ENCODE measurements around the gene FHIT. TPM values are rescaled to one million over a fixed set of nuclear protein-coding genes. Genes with fewer than 3 reads are reported as not detected.

FHIT gene
- total and polyA plus RNA-seq, 10 of the 15 experiments (the other 5 are each of a cell fraction or from before 2014, with no cell fraction given): 4.2 to 14.9 (median 9.4) TPM

DNA sequence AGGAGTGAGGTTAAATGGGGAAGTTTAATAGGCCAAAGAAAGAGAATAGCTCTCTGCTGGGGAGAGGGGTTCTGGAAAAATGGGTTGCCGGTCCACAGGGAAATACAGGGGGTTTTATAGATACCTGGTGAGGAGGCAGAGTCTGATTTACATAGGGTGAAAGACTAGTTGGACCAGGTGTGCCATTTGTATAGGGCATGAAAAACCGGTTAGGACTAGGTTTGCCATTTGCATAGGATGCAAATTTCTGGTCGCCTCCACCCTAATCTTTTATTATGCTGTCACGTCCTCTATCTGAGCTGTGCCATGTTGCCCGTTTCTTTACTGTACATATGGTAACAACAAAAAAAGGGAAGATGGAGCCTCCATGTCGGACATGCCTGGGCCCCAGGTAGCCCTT lies 960.1 kb downstream of the FHIT start:
- no peaks in the 10 kb centered on the region for H3K9me3 ChIP-seq (replicated peaks; ENCODE audit: control insufficient read depth, insufficient read depth, low read length)
- ATAC-seq (no peak), FAIRE-seq (no peak), DNase-seq (ENCODE audit: low read depth, low spot score) (no peak)
- H2AFZ ChIP-seq (ENCODE audit: control insufficient read depth, low read depth, low read length): no peak overlapping the region
- no peak overlapping the region for H3K27ac ChIP-seq (ENCODE audit: control insufficient read depth, insufficient read depth)
- H3K36me3 ChIP-seq (ENCODE audit: control insufficient read depth in 2 of 2, insufficient read depth in 2 of 2, low read length in 1 of 2): no peaks in the 10 kb centered on the region
- no peaks in the 10 kb centered on the region for H3K4me1 ChIP-seq (ENCODE audit: control insufficient read depth, insufficient read depth, low read length)
- BruUV-seq (replicated peaks): no TSS peak
- TF ChIP-seq EP300 (IDR thresholded peaks at IDR 0.05; ENCODE audit: borderline replicate concordance in 1 of 2, control insufficient read depth in 1 of 2, low read depth in 2 of 2, low read length in 2 of 2): no peak
- no peak for TF ChIP-seq JUND (IDR thresholded peaks at IDR 0.05; ENCODE audit: low read depth, low read length)
- TF ChIP-seq ZZZ3 (IDR thresholded peaks at IDR 0.05; ENCODE audit: control insufficient read depth, insufficient read length, low read depth): no peak
- no peak for TF ChIP-seq CBX5 (IDR thresholded peaks at IDR 0.05; ENCODE audit: low read depth)
- TF ChIP-seq, protein P1, sequence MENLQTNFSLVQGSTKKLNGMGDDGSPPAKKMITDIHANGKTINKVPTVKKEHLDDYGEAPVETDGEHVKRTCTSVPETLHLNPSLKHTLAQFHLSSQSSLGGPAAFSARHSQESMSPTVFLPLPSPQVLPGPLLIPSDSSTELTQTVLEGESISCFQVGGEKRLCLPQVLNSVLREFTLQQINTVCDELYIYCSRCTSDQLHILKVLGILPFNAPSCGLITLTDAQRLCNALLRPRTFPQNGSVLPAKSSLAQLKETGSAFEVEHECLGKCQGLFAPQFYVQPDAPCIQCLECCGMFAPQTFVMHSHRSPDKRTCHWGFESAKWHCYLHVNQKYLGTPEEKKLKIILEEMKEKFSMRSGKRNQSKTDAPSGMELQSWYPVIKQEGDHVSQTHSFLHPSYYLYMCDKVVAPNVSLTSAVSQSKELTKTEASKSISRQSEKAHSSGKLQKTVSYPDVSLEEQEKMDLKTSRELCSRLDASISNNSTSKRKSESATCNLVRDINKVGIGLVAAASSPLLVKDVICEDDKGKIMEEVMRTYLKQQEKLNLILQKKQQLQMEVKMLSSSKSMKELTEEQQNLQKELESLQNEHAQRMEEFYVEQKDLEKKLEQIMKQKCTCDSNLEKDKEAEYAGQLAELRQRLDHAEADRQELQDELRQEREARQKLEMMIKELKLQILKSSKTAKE (IDR thresholded peaks at IDR 0.05; ENCODE audit: low read depth, poor library complexity, severe bottlenecking): no peak
- TF ChIP-seq, protein P2, sequence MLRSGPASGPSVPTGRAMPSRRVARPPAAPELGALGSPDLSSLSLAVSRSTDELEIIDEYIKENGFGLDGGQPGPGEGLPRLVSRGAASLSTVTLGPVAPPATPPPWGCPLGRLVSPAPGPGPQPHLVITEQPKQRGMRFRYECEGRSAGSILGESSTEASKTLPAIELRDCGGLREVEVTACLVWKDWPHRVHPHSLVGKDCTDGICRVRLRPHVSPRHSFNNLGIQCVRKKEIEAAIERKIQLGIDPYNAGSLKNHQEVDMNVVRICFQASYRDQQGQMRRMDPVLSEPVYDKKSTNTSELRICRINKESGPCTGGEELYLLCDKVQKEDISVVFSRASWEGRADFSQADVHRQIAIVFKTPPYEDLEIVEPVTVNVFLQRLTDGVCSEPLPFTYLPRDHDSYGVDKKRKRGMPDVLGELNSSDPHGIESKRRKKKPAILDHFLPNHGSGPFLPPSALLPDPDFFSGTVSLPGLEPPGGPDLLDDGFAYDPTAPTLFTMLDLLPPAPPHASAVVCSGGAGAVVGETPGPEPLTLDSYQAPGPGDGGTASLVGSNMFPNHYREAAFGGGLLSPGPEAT (IDR thresholded peaks at IDR 0.05; ENCODE audit: low read depth): no peak
- TF ChIP-seq, protein P3, sequence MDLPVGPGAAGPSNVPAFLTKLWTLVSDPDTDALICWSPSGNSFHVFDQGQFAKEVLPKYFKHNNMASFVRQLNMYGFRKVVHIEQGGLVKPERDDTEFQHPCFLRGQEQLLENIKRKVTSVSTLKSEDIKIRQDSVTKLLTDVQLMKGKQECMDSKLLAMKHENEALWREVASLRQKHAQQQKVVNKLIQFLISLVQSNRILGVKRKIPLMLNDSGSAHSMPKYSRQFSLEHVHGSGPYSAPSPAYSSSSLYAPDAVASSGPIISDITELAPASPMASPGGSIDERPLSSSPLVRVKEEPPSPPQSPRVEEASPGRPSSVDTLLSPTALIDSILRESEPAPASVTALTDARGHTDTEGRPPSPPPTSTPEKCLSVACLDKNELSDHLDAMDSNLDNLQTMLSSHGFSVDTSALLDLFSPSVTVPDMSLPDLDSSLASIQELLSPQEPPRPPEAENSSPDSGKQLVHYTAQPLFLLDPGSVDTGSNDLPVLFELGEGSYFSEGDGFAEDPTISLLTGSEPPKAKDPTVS (IDR thresholded peaks at IDR 0.05; ENCODE audit: low read depth, low read length): no peak
- TF ChIP-seq, protein P4, sequence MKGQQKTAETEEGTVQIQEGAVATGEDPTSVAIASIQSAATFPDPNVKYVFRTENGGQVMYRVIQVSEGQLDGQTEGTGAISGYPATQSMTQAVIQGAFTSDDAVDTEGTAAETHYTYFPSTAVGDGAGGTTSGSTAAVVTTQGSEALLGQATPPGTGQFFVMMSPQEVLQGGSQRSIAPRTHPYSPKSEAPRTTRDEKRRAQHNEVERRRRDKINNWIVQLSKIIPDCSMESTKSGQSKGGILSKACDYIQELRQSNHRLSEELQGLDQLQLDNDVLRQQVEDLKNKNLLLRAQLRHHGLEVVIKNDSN (IDR thresholded peaks at IDR 0.05; ENCODE audit: borderline replicate concordance, extremely low read length, insufficient read depth, low read depth, low read length): no peak
- no peak for TF ChIP-seq KLF5 (IDR thresholded peaks at IDR 0.05; ENCODE audit: partially characterized antibody)
- TF ChIP-seq CHD1 (IDR thresholded peaks at IDR 0.05; ENCODE audit: low read depth, low read length): no peak
- TF ChIP-seq ZBED1 (IDR thresholded peaks at IDR 0.05; ENCODE audit: borderline replicate concordance): no peak
- TF ChIP-seq CREB1 (IDR thresholded peaks at IDR 0.05; ENCODE audit: low read depth): no peak
- intact Hi-C loops (cut with micrococcal nuclease; ENCODE audit: unreplicated experiment) (no loop called here), in situ Hi-C loops (cut with MboI) (no loop called here)
- ChIA-PET POLR2A (no interaction called here), CTCF (no interaction called here), SMC1A (ENCODE audit: uncharacterized antibody, unreplicated experiment) (interaction anchor here (0.6 kb wide), 1 partner anchor 1526 kb away, joined by 5 read pairs; no protein-coding TSS in a partner anchor), RAD21 (ENCODE audit: unreplicated experiment) (no interaction called here)
- no peak overlapping the region for H3K4me3 ChIP-seq
- H4K20me1 ChIP-seq (ENCODE audit: control insufficient read depth, insufficient read depth): no peaks in the 10 kb centered on the region
- no peaks in the 10 kb centered on the region for H3K27me3 ChIP-seq (replicated peaks in 1 of 2; ENCODE audit: control insufficient read depth in 2 of 2, insufficient read depth in 2 of 2, low read length in 1 of 2)
- H3K9ac ChIP-seq (ENCODE audit: control insufficient read depth, insufficient read depth, low read length): no peak overlapping the region
- no peaks in the 10 kb centered on the region for H3K79me2 ChIP-seq (ENCODE audit: control insufficient read depth, insufficient read depth, low read length)
- WGBS (ENCODE audit: insufficient coverage, insufficient replicate concordance, low lambda C conversion rate, missing lambda C conversion rate): 14% methylated on average over 6 of the region's 6 CpGs
- H3K4me2 ChIP-seq (ENCODE audit: control insufficient read depth, insufficient read depth): no peak overlapping the region
